HT-29 (cell line): Measurements from ENCODE around the gene GAS1. TPM values are rescaled to one million over a fixed set of nuclear protein-coding genes. Genes with fewer than 3 reads are reported as not detected.

Experiments
- DNase-seq: peaks from one replicate; pipeline ENCODE4 v3.0.0-alpha.2; 2015; ENCODE audit warnings: low spot score
- total RNA-seq: library from RNA; depleted of rRNA; stranded (reverse); fragments of >200 nt; shearing (Covaris generic); gene quantifications from 2 replicates; pipeline ENCODE4 v1.2.3, GENCODE V29; 2014

GAS1 gene
- total RNA-seq, 1 experiment from 2014 or later, result 0.03 TPM

DNA sequence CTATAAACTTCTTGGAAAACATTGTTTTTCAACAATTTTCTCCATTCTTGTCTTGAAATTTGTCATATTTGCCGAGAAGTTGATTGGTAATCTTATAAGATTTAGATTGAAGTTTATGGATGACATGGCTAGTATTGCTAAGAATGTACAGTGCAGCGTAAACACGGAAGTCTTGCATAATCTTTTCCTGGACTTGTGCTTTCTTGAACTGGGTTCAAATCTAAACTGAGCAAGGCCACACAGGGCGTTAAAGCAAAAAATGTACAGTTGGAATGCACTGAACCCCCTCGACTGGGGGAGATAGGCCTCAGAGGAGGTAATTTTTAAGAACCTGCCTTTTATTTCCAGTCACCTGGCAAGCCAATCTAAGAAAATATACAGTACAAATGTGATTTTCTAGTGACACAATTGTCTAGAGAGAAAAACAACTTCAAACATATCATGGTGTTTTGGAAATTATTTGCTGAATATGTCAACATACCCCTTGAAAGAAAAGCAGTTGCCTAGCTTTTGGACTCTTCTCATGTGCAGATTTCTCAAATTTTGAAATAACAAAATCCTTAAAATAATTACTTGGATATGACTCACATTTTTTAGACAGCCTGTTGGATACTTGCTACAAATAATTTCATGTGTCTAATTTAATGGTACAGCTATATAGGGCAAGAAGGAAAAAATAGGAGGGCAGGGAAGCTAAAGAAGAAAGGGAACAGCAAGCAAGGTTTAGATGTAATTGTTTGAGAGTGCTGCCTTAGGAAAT lies 18.5 kb upstream of the GAS1 start:
- no peak for DNase-seq

- DNase-seq, result no peak
These were observed 15.4 kb upstream of the GAS1 start for GRCh38 chr9:86962692-86963091.

DNA sequence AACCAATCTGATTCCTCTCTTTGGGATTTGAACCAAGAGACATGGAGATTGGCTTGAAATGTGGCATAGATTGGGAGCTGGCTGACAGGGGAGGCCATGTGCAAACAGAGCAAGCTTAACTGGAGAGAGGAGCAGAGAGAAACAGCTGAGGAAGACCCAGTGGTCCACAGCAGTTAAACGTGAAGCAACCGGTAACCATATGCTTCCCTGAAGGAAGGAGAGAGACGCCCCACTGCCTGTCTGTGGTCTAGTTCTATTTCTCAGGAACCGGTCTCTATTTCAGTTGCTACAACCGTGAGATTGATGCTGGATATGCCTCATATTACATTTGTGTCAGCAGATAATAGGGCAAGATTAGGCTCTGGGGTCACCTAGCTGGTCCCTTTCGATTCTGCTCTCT lies 13.6 kb upstream of the GAS1 start:
- DNase-seq, result no peak

- DNase-seq, result no peak
These were observed 10.9 kb upstream of the GAS1 start for GRCh38 chr9:86958203-86958602.

DNA sequence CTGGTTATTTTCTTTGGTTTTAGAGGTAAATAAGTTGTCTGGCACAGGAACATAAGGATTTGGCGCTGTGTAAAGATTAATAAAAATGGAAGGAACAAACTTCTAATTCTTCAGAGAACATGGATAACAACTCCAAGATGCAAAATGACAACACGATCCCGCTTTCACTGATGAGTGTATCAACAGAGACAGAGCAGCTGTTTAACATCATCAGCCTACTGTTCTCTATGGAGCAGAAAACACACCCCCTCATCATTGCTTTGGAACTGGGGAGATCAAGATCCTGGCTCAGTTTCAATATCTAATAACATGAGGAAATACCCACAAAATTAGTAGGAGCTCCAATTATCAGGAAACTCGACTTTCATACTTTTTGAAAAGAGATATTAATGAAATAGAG lies 8.3 kb upstream of the GAS1 start:
- DNase-seq, result no peak

DNA sequence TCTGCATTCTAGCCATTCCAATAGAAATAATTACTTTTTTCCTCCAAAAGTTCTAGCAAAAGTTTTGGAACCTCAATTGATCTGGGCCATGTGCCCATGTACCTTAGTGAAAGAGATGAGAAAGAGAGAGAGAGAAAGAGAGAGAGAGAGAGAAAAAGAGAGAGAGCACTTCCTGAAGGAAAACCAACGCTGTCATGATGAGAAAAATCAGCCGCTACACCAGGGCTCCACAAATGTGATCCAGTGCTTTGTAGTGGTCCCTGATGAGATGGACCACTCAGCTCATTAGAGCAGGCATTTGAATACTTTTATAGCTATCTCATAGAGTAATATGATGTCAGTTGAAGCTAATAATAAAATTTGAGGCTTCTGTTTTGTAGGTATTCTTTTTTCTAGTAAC lies 7.7 kb upstream of the GAS1 start:
- DNase-seq, result no peak

DNA sequence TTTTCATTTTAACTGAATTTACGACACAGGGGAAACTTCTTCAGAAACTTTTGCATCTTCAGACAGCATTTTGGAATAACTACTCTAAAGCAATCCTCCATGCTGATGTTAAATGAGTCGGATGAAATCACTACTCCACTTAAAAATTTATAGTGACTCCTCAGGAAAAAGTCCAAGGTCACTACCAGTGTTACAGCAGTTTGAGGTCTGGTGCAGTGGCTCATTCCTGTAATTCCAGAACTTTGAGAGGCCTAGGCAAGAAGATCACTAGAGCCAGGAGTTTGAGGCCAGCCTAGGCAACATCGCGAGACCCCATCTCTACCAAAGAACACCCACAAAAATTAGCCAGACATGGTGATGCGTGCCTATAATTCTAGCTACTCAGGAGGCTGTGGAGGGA lies 5.9 kb upstream of the GAS1 start:
- DNase-seq, result no peak

DNA sequence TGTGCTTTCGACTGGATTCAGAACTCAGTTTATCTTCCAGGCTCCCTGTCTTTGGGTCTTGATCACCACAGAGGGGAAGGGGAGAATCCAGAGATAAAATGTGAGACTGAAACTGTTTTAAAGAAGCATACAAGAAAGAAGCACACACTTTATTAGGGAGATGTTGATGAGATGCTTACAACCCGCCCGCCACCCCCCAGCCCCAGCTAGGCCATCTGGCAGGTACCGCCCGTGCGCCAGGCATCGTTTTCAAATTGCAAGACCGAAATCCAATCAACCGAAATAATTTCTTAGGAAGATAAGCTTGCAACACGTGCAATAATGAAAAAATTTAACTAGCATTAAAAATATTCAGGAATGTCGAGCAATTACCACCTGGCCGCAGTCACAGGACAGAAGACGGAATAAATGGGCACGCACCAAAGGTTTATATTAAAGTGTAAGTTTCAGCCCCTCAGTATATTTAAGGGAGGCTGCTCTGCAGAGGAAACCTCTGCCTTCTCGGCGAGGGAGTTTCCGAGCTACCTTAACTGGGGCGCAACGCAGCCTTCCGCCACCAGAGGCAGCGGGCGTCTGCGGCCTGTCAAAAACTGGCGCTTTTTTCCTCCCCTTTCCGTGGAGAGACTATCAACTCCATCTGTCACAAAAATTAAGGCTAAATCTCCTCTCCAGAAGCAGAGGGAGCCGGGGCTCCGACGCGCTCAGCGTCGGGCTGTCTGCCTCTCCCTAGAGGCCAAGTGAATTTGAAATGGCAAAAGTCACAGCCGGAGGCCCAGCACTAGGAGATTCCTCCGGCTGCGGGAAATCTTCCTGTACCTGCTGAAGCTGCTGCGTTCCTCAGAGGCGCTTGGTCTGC lies 996 bp upstream of the GAS1 start:
- DNase-seq, result peak; percentile 63

GRCh38 chr9:86946201-86947145 lies 833 bp downstream of the GAS1 start:
- DNase-seq, result peak; percentile 6

GRCh38 chr9:86945728-86946200 lies 1.5 kb downstream of the GAS1 start:
- DNase-seq, result no peak

DNA sequence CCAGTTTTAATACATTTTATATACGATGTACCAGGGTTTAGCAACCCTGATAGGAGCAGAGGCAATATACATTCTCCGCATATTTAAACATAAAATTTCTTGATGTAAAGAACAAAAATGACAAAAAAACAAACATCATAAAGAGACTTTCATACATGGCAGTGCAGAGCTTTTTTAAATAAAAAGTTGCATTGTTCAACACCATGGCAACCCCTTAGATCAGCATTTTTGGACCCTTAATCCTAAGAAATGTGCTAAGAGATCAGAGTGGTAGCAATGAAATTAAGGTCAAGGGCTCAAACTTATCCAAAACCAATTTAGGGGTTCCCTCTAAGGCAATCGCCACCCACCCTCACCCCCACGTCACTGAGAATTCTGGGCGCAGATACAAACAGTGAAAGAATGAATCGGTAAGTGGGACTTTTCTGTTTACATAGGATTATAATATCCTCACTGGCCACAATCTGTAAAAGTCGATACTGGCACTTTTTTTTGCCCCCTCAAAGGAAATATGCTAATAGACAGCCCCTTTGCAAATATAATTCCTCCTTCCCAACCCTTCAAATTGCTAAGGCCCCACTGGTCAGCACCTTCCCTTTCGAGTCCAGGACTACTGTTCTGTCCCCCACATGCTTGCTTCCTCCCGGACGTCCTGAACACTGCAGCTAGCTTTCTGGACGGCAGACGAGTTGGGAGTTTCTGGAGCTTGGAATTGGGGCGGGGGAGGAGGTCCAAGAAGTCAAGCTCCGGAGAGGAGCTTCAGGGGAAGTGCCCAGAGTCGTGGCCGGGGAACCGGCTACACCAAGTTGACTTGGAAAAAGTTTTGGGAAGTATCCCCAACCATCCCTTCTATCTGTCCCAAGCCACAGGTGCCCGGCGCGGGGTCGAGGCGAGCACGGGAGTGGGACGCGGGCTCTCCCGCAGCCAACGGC lies 2.2 kb downstream of the GAS1 start:
- no peak for DNase-seq

- DNase-seq, result no peak
These were observed 3.8 kb downstream of the GAS1 start for GRCh38 chr9:86943201-86944113.

GRCh38 chr9:86942281-86943200 lies 4.8 kb downstream of the GAS1 start:
- DNase-seq, result no peak

GRCh38 chr9:86941197-86941596 lies 6.1 kb downstream of the GAS1 start:
- DNase-seq, result no peak

DNA sequence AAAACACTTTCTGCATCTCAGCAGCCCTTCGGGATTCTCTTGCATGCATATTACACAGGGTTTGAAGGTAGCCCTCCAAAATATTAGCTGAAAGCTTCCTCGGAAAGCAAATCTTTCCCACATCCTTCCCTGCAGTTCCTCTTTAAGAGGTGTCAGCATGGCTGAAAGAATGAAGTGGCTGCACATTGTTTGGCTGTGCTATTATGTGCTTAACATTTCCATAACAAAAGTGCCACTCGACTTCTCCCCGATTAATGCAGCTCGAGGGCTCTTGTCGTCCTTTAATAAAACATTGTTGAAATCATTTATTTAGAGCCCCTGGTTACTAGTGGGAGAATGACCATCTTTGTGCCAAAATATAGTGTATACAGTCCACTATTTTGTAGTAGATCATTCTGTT lies 6.5 kb downstream of the GAS1 start:
- no peak for DNase-seq

- DNase-seq, result no peak
These were observed 7.4 kb downstream of the GAS1 start for GRCh38 chr9:86939891-86940290.

DNA sequence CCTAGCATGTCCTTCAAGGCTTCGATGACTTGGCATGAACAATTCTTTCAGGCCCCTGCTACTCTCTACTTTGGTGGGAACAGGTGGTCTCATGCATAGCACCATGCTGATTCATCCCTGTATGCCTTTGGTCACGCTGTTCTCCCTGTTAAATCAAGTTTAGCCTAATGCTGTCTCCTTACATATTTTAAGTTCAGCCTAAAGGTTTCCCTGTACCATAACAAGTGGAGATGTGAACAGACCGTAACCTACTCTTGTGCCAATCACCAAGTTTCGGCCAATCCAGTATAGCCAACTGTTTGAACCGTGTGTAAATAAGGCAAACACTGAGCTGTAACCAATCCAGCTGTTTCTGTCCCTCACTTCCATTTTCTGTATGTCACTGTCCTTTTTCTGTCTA lies 8.0 kb downstream of the GAS1 start:
- no peak for DNase-seq

- no peak for DNase-seq
These were observed 8.5 kb downstream of the GAS1 start for GRCh38 chr9:86938780-86939179.
